Activated T-cell treated with anti-CD3 and anti-CD28 coated beads for 24 hours (primary cell): ENCODE results near the gene NTNG1.
"Not testable (repeated sequence)": the region's sequence is repeated elsewhere in the genome, so short reads cannot be mapped to it uniquely, and the experiment has no call there.

Experiments used
- DNase-seq: peaks from one replicate; pipeline ENCODE4 v3.0.0-alpha.2; 2020; ENCODE audit warnings: low read depth

The NTNG1 gene

DNA sequence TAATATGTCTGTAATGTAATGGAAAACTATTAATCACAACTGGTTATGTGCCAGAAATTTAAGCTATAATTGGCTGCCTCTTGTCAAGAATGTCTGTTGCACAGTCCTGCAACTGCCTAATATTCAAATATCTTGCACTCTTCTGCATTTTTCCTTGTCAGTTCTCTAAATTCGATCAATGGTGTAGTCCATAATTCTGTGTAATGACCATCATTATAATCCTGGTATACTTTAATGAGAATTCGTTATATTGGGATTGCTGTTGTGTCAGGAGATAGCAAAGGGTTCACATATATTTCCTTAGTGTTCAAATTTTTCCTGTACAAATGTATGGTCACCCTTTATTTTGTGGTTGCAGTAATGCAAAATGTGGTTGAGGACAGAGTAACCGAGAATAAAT is 4.8 kb downstream of the NTNG1 start:
- no peak for DNase-seq

DNA sequence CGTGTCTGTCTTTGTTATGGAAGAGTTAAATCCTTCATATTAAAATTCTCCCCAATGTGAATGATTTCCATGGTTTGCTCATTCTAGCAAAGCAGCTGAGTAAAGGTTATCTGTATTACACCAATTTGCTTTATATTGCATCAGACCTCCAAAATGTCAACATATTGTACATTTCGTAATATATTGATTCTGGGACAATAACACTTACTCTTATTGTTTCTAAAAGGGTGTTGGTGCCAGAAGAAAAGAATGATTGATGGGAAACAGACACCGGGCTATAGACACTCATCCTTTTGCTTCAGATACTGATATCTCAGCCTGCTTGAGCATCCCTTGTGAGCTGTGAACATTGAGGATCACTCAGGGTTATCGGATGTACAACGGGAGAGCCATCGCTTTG is 7.0 kb downstream of the NTNG1 start:
- no peak for DNase-seq

DNA sequence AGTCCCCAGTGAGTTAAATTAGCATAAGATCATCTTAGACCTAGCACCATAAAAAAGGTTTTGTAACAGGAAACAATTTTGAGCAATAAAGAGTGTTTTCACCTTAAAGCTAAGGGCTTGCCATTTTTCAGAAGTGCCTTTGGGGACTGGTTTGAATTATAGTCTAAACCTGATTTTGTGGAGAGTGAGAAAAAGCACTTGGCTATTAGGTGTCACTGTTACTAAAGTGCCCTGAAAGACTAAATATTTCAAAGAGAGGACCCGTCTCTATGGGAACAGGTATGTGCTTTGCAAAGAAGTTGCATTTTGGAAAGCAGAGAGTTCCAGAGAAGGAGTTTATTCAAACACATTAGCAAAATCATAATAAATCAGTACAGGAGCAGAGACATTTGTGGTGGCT is 9.1 kb downstream of the NTNG1 start:
- DNase-seq, result no peak

DNA sequence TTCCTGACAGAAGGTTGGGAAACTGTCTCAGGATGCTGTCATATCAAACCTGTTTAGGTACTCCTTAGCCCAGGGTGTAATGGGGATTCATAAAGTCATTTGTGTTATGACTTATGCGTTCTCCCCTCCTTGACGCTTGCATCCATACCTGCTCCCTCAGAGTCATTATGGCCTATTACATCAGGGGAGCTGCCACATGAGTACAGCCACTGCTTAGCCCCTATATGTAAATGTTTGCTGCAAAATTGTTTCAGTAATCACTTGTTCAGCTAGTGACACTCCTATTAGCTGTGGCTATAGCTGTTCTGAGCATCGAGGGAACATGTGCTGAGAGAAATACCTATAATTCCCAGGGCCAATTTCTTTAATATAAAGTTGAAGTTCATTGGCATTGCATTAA is 10.5 kb downstream of the NTNG1 start:
- DNase-seq, result no peak

DNA sequence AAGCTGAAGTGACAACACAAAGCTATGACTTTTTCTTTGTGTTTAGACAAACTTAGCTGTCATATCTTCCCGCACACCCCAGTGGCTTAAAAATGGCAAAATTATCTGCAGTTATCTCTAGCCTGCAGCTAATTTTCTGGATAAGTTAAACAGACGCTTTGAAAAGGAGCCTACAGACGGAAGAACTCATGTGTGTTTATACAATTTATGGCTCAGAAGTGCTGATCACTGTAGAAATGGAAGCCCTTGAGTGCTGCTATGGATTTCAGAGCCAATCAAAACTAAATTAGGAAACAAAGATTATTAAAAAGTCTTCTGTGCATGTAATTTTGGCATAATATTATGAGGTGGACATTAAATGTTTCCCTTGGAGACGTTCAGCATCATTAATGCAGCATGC is 11.6 kb downstream of the NTNG1 start:
- no peak for DNase-seq

DNA sequence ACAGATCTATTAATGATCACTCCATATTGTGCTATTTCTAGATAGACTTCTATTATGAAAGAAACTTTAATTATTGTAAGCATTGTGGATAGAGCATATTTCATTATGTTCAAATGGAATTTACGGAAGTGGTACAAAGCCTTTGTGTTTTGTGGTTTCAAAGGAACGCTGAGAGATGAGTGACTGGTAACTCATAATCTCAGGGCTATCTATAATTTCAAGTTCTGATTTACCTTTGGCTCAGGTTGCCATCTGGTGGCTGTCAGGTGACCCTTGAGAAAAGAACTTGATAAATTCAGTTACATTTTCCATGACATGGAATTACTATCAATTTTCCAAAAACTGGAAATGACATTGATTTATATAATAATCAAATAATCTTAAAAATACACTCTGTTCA is 12.2 kb downstream of the NTNG1 start:
- DNase-seq, result no peak

DNA sequence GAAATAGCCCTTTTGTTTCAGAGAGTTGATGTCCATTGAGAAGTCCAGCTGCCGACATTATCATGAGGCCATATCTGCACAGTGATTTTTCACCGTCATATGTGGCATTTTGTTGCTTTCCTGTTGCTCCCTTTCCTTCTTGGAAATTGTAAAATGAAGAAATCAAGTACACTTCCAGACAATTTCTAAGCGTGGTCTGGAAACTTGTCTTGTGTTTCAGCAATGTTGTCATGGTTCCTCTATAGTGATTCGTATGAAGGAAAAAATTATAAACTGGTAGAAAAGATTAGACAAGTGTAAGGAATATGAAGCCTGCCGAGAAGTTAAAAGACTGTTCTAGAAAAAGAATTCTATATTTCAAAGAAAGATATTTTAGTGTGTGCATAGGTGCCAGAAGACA is 17.7 kb downstream of the NTNG1 start:
- no peak for DNase-seq

DNA sequence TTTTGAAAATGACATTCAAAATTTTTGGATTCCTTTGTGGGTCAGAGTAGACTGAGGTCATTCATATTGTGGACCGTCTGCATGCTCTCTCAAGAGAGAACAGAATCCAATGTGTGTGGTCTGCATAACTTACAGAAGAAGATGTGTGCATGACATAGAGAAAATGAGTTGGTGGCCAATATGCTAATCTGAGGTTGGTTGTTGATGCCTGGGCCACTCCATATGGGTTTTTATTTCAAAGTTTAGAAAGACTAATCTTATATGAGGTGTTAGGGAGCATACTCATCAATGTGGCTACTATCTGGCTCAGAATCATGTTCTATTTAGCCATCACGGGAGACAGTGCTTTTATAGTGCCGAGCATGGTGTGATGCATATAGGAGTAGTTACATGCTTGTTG is 18.2 kb downstream of the NTNG1 start:
- no peak for DNase-seq

DNA sequence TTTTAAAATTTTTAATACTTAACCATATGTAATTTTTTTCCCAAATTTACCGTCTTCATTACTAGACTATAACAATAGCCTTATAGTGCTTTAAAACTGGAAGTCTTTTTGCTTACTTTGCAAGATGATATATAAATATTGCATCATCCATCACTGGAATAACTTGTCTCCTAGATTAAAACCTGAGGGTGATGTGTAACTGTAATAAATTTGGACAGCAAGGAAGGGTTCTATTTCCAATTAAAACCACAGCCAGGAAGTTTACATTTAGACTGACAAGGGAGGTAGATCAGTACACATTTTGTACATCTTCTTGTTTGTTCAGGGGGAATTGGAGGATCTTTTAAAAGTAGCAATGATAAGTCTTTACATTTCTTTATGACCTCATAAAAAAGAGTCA is 21.9 kb downstream of the NTNG1 start:
- no peak for DNase-seq

DNA sequence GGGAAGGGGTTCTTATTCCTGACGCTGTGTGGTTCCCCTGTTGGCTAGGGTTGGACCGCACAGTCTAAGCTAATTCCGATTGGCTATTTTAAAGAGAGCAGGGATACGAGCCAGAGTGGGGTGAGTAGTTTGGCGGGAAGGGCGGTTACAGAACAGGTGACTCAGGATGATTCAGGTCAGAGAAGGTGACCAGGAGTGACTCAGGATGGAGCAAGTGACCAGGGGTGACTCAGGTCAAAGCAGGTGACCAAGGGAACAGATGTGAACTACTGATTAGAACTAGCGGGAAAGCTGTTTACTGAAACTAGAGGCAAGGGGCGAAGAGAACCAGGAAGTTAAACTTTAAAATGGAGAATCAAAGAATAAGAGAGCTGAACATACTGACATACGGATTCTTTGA is 24.1 kb downstream of the NTNG1 start:
- DNase-seq, result not testable (repeated sequence)

DNA sequence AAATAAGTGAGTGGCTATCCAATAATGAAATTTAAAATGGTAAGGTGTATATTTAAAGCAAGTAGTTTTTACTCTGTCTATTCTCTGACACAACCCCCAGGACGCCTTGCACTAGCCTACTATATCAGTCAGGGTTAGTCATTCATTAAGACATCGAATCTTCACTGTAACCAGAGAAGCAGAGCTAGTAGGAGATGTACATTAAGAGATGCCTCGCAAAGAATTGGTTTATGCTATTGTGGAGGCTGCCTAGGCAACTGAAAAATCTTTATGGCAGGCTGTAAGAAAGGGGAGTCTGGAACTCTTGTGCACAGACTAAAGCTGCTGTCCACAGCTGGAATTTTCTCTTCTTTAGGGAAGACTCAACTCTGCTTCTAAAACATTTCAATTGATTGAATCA is 28.8 kb downstream of the NTNG1 start:
- no peak for DNase-seq

DNA sequence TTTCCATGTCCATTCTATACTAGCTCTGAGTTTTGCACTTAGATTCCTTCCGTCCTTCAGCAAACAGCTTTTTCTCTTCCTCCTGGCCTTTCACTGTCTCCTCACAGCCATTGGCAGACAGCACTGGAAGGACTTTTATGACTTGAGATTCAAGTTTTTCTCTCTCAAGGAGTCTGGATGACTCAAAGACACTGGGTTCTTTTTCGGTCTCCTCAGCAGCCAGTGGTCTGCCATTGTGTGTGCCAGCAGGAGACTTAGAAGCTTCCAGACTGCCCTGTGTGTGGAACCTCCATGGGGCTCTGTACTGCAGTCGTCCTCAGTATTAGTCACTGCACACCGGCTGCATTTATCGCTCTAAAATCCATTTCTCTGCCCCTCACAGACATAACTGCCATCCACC is 30.5 kb downstream of the NTNG1 start:
- no peak for DNase-seq

DNA sequence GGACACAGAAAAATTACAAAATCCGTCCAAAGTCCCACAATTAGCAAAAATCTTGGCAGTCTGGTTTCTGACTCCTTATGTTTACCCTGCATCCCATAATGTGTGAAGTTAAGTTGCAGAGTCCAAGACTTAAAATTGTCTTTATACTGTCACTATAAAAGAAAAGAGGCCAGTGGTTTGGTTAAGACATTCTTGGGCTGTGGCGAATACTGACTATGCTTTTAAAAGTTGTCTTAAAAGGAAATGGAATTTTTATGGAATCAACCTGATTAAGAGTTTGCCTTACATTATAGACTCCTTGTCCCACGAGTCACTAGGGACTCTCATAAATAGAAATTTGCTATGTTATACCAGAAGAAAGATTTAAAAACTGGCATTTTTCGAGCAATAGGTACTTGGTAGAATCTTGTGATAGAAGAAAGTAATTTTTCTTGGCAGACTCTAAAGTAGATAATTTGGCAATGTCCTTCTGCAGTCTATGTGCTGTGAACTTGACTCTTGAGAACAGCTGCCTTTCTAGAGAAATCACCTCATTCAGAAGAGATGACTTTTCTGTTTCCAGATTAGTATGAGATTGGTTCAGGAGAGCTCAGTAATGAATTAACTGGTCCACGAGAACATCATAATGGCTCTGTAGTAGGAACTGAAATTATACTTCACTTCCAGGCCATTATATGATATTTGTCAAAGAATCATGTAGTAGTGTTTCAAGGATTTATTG is 31.8 kb downstream of the NTNG1 start:
- no peak for DNase-seq

DNA sequence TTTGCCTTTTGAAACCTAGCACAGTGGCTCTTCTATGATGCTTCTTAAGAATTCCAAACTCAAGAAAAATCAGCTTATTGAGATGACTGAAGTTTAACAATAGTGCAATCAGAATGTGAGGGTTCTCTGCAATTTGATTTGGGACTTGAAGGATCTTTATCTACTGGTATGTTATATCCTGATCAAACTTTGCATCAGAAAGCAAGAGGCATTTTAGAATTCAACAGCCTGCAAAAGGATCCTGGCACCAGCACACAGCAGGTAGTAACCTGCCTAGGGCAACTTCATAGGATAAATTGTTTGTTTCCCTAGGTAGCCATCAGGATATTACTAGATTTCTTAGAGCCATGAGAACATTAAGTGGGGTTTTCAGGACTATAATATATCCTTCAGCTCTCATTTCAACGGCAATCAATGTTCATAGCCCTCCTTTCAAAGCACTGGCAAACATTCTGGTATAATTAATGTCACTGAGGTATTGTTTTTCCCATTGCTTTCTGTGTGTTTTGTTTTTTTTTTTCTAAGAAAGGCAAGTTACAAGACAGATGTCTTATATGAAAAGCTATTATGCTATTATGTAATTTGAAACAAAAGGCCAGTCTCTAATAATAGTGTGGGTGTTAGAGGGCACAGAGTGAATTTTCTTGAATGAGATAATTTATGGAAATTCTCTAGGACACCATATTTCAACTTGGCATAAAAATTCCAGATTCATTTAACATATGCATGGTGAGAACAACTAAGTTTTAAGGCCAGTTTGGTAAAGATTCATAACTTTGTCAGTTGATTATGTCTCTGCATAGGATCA is 34.5 kb downstream of the NTNG1 start:
- DNase-seq, result no peak

DNA sequence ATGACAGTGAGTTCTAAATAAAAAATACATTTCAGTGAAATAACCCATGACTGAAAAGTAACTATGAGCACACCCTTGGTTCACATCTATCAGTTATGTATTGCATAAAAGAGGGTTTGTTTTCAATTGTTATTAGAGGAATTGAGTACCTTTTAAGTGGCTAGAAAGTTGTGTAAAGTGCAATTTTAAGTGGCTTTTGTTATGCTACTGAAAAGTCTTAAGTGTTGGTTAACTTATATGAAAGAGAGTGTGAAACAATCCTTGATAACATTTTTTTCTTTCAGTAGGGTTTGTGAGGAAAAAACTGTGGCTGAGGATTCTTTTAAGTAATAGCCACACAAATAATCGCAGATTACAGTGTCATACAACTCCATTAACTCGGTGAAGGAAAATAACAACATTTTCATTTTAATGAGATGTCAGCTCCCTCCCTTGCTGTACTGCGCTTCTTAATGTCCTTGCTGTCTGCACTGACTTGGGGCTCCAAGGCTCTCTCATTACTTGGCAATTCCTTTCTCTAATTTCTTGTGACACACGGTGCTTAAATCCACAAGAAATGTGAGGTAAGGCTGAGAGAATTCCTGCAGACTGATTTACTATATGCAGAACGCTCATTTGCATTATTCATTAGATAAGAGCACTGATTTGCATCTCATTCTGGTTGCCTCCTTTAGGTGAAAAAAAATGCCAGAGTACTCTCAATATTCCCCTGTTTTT is 40.6 kb downstream of the NTNG1 start:
- DNase-seq, result no peak

DNA sequence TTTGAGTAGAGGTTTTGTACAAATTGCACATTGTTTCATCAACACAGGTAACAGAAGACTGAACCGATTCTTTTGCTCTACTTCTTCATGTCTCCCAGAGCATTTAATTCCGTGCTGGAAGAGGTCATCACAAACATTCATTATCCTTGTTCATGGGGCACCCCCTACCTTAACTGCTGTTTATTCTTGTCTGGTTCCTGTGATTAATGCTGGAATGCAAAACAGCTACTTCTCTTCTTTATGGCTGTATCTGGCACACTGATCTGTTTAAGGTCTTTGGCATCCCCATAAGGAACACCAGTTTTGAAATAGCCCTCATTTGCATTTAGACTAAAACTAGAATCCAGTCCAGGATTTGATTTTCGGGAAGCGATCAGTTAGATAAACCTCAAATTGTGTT is 42.2 kb downstream of the NTNG1 start:
- no peak for DNase-seq

DNA sequence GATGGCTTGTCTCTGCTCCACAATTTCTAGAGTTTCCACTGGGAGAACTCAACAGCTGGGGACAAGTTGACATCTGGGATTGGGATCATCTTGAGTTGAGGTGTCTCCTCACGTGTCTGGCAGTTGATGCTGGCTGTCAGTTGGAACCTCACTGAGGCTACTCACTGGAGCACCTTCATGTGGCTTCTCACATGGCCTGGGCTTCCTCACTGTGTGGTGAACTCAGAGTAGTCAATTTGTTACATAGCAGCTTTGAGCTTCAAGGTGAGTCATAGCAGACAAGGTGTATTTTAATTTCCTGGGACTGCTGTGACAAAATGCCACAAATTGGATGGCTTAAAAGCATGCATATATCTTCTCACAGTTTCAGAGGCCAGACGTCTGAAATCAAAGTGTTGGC is 44.0 kb downstream of the NTNG1 start:
- no peak for DNase-seq

DNA sequence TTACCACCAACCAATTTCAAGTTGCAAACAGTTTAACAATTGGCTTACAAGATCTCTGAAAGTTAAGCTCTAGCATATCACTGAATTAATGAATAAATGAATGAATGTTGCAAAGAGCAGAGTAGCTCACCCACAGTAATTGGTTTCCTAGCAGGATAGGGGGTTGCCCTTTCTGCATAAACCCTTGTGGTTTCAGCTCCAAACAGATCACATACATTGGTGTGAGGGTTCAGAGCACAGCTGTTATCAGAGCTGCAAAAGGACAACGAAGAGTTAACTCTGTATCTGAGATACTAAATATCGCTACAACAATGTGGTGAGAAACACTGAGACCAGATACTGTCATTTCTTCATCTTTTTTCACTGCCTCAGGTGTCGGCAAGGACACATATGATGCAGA is 46.6 kb downstream of the NTNG1 start:
- no peak for DNase-seq

DNA sequence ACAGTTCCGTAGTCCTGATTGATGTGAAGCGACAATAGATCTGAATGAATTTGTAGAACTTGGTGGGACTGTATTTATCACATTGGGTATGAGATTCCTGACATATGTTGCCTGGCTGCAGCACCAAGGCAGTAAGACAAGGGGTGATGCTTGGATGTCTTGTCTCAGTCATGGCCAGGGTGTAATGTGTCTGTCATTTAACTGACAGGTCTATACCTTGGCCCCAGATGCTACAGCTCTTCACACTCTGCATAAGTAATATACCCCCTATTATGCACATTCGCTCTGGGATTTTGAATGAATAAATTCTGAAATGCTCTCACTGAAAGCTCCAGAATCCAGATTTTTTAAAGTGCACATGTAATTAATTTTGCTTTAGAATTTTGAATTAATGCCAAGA is 47.3 kb downstream of the NTNG1 start:
- DNase-seq, result no peak

DNA sequence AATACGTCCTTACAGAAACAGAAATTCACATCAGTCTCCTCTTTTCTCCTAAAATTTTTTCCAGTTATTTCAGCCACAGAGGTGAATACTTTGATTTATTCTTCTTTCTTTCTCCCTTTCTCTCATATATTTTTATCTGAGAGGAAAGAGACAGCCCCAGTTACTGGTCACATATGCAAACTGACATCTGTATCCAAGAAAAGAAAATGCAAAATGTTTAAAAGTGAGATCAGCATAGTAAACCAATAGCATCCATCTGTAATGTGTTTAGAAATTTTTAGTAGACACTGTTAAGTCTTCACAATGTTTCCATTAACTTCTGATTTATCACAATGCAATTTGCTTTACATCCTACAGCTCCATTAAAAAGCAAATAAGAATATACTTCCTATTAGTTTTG is 53.5 kb downstream of the NTNG1 start:
- DNase-seq, result no peak

DNA sequence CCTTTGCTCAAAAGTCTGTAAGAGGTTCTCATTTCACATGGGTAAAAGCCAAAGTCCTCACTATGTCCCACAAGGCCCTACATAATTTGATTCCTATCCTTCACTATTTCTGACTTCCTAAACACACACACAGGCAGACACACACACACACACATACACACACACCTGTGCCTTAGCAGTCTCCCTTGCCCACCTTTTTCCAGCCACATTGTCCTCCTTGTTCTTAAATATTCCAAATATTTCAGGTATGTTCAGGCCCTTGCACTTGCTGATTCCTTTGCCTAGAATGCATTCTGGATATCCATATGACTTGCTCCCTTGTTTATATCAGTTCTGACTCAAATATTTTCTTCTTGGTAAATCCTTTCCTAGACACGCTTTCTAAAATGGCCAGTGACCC is 54.6 kb downstream of the NTNG1 start:
- DNase-seq, result no peak

DNA sequence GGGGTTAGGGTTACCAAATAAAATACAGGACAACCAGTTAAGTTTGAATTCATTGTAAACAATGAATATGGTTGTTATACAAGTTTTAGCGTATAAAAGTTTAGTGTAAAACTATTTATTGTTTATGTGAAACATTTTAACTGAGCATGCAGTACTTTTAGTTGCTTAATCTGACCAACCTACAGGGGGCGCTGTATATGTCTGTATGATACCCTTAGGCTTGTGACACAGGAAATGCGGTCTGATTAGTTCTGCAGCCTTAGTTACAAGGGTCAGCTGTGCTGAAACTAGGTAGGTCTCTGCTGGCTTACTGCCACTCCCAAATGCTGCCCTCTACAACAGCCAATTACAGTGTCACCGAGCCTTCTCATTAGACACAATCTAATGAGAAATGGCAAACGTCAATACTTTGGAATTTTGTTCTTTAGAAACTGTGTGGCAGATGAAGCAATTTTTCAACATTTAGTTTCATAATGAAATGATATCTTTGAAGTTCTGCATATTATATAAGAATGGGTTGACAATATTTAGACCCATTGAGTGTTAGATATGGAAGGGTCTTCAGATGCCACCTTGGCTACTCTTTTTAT is 56.2 kb downstream of the NTNG1 start:
- DNase-seq, result no peak

DNA sequence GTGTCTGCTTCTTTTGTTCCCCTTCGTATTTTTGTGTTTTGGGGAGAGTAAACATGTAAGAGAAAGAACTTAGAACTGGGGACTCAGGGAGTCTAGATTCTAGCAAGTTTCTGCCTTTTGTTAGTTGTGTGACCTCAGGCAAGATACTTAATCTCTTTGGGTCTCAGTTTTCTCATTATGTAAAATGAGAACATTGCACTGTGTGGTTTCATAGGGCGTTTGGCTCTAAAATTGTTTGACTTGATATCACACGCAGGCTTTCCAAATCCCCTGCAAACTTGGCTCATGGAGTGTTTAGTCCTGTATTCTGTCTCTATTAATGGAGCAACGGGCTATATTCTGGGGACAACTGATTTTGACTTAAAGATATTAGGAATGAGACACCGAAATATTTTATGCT is 57.7 kb downstream of the NTNG1 start:
- no peak for DNase-seq
